GM18858 (cell line): Measurements from ENCODE around the gene GRID1.

Source experiments
- ATAC-seq: cut with Tn5 transposase; IDR thresholded peaks from one replicate; pipeline ENCODE4 v1.9.1; 2021; ENCODE audit not compliant: unreplicated experiment

The GRID1 gene

GRCh38 chr10:86282664-86283465 is 83.7 kb downstream of the GRID1 start:
- ATAC-seq, result no peak

- no peak for ATAC-seq
Observed at GRCh38 chr10:86281396-86281795, 85.2 kb downstream of the GRID1 start.

DNA sequence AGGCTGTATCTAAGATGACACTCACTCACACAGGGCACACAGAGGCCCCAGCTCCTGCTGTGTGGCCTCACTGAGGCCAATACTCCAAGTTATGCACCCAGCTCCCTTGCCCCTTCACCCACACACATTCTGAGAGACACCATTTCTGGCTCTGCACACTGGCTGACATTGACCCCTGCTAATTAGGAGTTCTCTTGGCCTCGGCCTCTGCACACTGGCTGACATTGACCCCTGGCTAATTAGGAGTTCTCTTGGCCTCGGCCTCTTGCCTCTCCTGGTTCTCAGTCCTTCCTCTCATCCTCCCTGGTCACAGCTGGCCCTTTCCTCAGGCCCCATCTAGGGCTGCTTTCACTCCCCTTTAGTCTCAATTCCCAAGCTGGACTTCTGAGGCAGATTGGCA is 97.3 kb downstream of the GRID1 start:
- no peak for ATAC-seq

DNA sequence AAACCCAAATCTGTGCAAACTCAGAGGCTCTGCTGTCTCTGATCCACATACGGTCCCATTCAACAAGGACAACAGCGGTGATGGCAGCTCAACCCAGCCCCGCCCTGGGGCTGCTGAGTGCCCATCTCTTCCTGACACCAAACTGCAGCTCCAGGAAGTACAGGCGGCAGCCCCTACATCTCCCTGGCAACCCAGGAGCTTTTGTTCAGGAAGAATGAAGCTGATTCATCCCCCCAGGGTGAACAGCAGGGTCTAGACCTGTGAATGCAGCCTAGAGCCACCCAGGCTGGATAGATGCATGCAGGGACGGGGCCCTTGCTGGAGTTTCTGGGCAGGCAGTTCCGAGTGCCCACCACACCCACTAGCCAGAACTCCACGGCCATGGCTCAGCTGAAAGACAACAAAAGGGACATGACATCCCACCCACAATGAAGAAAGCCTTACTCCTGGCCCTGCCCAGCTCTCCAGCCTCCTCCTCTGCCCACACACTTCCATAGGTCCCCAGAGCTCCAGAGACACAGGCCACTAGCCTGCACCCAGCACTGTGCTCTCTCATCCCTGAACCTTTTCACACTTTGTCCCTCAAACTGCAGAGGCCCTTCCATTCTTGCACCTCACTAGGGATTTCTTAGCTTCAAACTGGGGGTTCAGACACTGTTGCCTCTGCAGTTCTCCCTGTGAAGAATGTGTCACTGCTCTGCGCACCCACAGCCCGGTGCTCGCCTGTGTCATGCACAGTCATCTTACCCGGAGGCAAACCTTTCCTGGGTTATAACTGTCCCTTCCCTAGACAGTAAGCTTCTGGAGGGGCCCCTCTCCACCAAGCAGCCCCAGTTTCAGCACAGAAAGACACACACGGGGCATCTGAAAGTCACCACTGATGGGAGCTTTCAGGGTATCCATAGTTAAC is 99.1 kb downstream of the GRID1 start:
- no peak for ATAC-seq

- ATAC-seq, result no peak
Observed at GRCh38 chr10:86266446-86267242, 100.0 kb downstream of the GRID1 start.

DNA sequence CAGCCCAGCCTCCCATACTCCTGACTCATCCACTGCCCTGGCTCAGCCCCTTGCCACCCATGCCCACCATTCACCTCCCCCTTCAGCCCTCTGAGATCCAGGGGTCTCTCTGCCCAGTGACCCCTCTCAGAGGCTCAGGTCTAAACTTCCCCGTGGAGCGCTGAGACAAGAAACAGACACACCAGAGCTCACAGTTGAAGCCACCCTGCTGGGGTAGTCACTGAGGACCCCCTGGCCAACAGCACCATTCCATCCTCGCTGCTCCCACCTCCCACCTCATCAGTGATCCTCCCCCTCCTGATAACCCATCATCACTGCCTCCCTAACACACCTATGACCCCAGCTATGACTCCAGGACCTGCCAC is 100.7 kb downstream of the GRID1 start:
- ATAC-seq, result no peak

- no peak for ATAC-seq
Observed at GRCh38 chr10:86265236-86265894, 101.2 kb downstream of the GRID1 start.

GRCh38 chr10:86264481-86265231 is 101.9 kb downstream of the GRID1 start:
- no peak for ATAC-seq

DNA sequence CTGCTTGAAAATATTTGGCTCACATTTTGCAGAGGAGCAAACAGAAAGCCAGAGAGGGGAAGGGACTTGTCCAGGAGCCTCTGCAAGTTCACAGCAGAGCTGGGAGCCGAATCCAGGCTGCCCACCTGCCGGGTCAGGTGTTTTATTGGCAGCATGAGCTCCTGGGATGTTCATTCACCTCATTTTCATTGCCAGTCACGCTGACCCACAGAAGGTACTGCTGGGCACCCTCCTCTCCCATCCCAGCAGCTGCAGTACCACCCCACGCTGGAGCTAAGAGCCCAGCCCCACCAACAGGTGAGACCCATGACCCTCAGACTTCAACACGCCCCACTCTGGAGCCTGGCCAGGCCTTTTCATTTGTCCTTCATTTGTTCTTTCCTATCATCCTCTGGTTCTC is 102.7 kb downstream of the GRID1 start:
- ATAC-seq, result no peak

DNA sequence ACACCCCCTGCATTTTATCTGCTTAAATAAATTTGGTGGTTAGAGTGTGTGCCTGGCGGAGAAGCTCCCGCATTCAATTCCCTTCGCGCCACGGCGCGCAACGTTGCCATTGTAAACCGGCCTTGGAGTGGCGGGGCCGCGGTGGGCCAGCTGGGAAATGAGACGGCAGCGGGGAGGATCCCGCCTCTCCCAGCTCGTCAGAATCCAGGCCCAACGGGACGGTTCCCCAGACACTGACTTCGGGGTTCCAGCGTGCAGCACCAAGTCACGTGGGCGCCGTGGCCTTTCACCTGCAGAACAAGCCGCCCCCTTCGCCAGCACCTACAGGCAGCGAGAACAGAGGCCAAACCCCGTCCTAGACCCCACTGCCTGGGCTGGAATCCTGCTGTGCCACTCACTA is 103.4 kb downstream of the GRID1 start:
- ATAC-seq, result no peak

DNA sequence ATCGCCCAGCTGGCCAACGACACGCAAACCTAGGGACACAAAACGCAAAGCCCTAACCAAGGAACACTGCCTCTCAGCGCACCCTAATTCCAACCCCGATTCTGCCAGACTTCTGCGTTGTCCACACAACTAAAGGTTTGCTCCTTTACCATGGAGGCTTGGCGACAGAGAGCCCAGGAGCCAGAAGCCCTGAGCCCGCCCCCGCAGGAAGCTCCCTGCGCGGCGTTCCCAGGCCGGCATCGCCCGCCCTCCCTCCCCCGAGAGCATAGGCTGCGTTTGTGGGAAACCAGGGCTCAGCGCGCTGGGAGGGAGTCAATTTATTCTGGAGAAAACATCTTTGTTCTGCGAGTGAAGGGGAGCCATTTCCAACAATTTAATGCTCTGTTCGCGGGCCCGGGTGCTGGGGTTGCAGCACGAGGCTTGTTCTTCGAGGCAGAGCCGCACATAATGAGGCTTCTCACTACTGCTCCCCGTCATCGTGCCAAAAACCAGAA is 103.9 kb downstream of the GRID1 start:
- no peak for ATAC-seq

GRCh38 chr10:86261941-86262687 is 104.5 kb downstream of the GRID1 start:
- peak; percentile 57 for ATAC-seq

DNA sequence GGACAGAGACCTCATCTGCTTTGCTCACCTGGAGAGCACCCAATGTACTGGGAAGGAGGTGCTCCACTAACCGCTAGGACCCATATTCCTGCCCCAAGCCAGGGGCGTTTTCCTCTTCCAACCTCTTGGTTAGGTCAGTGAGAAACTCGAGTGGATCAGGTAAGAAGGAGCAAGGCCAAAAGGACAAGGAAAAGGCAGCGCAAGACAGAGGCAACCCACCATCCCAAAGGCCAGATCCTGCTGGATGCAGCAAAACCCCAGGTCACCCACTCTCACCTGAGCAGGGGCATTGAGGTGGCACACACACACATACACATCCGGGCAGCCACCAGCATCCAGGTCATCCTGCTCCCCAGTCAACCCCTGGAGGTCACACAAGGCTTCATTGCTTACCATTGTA is 105.1 kb downstream of the GRID1 start:
- ATAC-seq, result no peak

GRCh38 chr10:86260564-86260963 is 106.0 kb downstream of the GRID1 start:
- no peak for ATAC-seq

- ATAC-seq, result no peak
Observed at GRCh38 chr10:86259901-86260562, 106.6 kb downstream of the GRID1 start.

GRCh38 chr10:86258941-86259340 is 107.7 kb downstream of the GRID1 start:
- no peak for ATAC-seq

DNA sequence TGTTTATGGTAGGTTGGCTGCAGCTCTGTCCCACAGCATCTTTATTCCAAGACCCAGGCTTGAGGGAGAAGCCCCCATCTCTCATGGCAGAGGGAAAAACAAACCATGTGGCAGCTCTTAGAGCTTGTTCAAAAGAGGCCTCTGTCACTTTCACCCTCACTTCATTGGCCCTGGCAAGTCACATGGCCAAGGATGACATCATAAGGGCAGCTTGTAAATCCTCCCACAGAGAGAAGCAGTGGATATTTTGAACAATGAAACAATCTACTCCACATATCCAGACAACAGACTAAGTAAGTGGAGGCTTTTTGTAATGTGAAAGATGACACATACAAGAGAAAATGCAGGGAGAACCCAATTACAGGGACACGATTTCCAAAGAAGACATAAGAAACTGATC is 108.1 kb downstream of the GRID1 start:
- no peak for ATAC-seq

GRCh38 chr10:86257683-86258082 is 108.9 kb downstream of the GRID1 start:
- no peak for ATAC-seq
